Omental fat pad (tissue), 4 donors: ENCODE results near the gene APOBEC3F. TPM values are rescaled to one million over a fixed set of nuclear protein-coding genes. Genes with fewer than 3 reads are reported as not detected.
"Not testable (repeated sequence)": the region's sequence is repeated elsewhere in the genome, so short reads cannot be mapped to it uniquely, and the experiment has no call there.

Experiments used
- ATAC-seq: fragments of 150-250 bp; one replicate; pipeline ENCODE4 v1.9.1; 2016; ENCODE audit warnings: mild to moderate bottlenecking, moderate library complexity; ENCODE audit not compliant: low FRiP score
- DNase-seq: peaks from one replicate; pipeline ENCODE4 v3.0.0-alpha.2; 2019; ENCODE audit warnings: low spot score
- total RNA-seq, 4 donors: library from RNA; depleted of rRNA; stranded (reverse); fragments of >200 nt; gene quantifications; one replicate each; pipeline ENCODE4 v1.1.0, GENCODE V29; 2016
- TF ChIP-seq, protein P1 (sequence below), 3 donors: fragments of 450-650 bp; IDR thresholded peaks; one replicate each; pipeline ENCODE4 v1.5.1; 2016 to 2017; ENCODE audit warnings: antibody characterized with exemption in 3 of 3, mild to moderate bottlenecking in 3 of 3, moderate library complexity in 2 of 3

Gene APOBEC3F
- total RNA-seq, 4 donors from 2014 or later, result 1.8 to 9.0 (median 2.6) TPM

DNA sequence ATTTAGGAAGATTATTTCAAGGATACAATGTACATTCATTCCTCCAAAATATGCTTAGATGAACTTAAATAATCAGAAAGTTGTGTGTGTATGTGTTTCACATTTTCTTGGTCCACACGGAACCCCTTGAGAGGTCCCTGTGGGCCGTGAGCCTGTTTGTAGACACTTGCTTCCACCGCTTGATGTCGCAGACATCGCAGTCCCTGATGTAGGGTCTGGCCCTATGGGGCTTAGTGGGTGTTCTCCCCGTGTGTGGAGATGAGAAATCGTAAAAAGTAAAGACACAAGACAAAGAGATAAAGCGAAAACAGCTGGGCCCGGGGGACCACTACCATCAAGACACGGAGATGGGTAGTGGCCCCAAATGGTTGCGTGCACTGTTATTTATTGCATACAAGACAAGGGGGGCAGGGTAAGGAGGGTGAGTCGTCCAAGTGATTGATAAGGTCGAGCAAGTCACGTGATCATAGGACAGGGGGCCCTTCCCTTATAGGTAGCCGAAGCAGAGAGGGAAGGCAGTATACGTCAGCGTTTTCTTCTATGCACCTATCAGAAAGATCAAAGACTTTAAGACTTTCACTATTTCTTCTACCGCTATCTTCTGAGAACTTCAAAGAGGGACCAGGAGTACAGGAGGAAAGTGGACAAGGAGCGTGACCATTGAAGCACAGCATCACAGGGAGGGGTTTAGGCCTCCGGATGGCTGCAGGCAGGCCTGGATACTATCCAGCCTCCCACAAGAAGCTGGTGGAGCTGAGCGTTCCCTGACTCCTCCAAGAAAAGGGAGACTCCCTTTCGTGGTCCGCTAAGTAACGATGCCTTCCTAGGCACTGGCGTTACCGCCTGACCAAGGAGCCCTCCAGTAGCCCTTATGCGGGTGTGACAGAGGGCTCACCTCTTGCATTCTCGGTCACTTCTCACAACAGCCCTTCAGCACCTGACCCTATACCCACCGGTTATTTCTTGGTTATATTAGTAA, 27.8 kb upstream of the APOBEC3F start:
- DNase-seq (no peak), ATAC-seq (no peak)

DNA sequence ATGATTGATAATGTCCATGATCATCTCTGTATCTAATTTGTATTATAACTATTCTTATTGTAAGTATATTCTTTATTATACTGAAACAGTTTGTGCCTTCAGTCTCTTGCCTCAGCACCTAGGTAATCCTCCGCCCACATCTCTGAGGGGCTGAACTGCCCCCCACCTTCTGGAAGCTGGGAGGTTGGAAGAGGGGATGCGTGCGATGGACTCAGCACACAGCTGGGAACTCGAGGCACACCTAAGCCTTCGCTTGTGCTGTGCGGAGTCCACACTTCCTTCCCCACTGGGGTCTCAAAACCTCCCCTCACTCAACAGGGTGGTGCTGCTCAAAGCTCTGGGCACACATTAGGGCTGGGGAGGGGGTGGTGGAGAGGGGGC, 27.1 kb upstream of the APOBEC3F start:
- ATAC-seq, result peak; percentile 49
- DNase-seq, result not testable (repeated sequence)

More for the DNA sequence above, 27.8 kb upstream of the APOBEC3F start:
- TF ChIP-seq, protein P1, sequence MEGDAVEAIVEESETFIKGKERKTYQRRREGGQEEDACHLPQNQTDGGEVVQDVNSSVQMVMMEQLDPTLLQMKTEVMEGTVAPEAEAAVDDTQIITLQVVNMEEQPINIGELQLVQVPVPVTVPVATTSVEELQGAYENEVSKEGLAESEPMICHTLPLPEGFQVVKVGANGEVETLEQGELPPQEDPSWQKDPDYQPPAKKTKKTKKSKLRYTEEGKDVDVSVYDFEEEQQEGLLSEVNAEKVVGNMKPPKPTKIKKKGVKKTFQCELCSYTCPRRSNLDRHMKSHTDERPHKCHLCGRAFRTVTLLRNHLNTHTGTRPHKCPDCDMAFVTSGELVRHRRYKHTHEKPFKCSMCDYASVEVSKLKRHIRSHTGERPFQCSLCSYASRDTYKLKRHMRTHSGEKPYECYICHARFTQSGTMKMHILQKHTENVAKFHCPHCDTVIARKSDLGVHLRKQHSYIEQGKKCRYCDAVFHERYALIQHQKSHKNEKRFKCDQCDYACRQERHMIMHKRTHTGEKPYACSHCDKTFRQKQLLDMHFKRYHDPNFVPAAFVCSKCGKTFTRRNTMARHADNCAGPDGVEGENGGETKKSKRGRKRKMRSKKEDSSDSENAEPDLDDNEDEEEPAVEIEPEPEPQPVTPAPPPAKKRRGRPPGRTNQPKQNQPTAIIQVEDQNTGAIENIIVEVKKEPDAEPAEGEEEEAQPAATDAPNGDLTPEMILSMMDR (IDR thresholded peaks at IDR 0.05), result no peak

DNA sequence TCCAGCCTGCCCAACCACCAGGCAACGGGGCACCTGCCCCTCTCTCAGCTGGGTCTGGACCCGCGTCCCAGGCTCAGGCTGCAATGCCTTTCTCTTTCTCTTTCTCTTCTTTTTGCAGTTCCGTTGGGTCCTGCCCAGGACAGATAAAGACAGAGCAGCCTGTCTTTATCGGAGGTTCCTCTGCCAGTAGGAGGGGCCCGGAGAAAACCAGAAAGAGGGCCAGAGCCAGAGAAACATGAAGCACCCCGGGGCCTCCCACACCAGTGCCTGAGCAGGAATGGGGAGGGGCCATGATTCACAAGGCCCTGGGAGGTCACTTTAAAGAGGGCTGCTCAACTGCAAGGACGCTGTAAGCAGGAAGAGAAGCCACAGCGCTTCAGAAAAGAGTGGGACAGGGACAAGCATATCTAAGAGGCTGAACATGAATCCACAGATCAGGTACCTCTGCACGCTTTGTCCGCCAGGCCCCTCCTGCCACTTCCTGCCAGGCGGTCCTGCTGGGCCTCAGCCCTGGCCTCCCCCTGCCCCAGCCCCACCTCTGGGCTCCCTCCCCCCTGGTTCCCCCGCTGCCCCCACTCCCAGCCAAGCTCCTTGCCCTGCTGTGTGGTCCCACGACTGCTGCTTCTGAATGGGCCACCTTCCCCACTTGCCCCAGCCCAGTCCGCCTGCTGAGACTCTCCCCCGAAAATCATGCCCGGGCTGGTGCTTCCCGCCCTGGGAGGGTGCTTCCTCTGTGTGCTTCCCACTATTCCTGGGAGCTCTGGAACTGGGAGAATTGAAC, 26.5 kb upstream of the APOBEC3F start, which contains the start of gene APOBEC3C:
Gene APOBEC3C, plus strand, starts transcription at position 316 of the 781 bp plus-strand sequence. Its CDS starts 106 bp downstream, at position 422.
- DNase-seq (peak; percentile 58), ATAC-seq (peak; percentile 98)
- TF ChIP-seq, protein P1 (IDR thresholded peaks at IDR 0.05), result no peak

DNA sequence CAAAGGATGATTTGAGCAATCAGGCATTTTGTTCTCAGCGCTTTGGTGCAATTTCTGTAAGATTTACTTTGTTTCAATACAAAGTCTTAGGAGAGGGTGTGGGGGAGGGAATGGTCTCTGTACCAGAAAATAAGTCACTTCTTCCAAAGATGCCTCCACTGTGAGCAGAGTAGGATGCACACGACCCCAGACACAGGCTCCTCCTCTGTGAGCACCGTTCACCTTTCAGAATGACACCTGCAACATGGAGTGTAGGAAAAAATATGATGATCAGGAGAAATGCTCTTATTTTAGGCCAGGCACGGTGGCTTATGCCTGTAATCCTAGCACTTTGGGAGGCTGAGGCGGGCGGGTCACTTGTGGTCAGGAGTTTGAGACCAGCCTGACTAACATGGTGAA, 25.9 kb upstream of the APOBEC3F start:
- ATAC-seq, DNase-seq: not testable (repeated sequence)

DNA sequence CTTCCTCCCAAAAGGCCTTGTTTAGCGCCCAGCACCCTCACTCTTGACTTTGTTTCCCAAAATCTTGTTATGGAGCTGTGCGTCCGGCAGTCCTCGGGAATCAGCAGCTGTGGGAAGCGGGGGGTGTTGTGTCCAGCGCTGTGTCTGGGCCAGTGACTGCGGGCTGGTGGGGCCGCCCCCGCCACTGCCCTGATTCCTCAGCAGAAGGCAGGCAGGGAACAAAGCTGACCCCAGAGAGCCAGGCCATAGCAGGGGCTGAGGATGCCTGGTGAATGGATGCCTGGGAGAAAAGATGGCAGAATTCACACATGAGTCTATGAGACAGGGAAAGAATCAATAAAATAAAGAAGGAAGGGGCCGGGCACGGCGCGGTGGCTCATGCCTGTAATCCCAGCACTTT, 24.1 kb upstream of the APOBEC3F start:
- ATAC-seq (no peak), DNase-seq (no peak)
- TF ChIP-seq, protein P1 (IDR thresholded peaks at IDR 0.05), result no peak

DNA sequence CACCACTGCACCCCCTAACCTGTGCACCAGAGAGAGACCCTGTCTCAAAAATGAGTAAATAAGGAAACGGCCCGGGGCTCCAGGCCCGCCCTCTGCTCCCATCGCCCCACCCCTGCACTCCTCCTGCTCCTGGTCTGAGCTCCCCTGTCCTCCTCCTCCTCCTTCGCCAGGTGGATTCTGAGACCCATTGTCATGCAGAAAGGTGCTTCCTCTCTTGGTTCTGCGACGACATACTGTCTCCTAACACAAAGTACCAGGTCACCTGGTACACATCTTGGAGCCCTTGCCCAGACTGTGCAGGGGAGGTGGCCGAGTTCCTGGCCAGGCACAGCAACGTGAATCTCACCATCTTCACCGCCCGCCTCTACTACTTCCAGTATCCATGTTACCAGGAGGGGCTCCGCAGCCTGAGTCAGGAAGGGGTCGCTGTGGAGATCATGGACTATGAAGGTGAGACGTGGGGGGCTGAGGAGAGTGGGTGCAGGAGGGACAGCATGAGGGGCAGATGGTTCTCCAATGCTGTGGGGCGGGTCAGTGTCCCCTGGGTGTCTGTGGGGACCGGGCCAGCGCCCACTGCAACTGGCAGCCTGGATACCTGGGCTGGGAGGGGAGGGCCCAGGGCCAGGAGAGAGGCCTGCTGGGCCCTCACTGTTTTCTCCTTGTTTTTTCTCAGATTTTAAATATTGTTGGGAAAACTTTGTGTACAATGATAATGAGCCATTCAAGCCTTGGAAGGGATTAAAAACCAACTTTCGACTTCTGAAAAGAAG, 22.9 kb upstream of the APOBEC3F start:
- ATAC-seq (no peak), DNase-seq (no peak)
- TF ChIP-seq, protein P1 (IDR thresholded peaks at IDR 0.05), result no peak

DNA sequence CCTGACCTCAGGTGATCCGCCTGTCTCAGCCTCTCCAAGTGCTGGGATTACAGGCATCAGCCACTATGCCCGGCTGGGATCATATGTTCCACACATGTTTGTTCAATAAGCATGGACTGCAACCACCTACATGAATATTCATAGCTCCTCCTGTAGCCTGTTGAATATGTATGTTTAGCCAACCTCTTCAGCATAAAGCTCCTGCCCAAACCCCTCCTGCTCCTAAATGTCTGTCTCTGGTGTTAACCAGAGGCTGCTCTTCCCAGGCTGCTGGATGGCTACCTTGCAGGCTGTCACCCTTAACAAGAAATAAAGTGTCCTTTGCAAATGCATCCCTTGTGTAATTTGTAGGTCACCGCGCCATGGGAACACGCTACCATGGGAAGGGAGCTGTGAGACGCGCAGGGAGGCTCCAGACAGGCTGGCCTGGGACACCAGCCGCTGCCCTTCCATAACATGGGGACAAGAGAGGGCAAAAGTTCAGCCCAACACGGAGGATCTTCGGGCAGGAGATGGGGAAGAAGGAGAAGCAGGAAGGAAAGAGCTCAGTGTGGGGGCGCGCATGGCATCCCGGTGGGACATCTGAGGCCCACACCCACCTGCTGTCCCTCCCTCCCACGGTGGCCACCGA, 20.5 kb upstream of the APOBEC3F start:
- ATAC-seq, result peak; percentile 5
- DNase-seq, result not testable (repeated sequence)
